MM.1S (cell line): ENCODE results near the gene PRKAG2.

ENCODE experiments used
- DNase-seq: peaks from one replicate; pipeline ENCODE4 v3.0.0-alpha.2; 2015
- H2AFZ ChIP-seq: fragments of 300-600 bp; sonication (generic); 2 replicates; pipeline ENCODE4 v1.6.0; 2016; ENCODE audit warnings: antibody characterized with exemption, low read length
- H3F3A ChIP-seq: fragments of 300-600 bp; sonication (generic); 2 replicates; pipeline ENCODE4 v1.6.1; 2016; ENCODE audit warnings: mild to moderate bottlenecking, antibody characterized with exemption, low read length, moderate library complexity, mixed read lengths; ENCODE audit not compliant: insufficient read depth
- H3K27ac ChIP-seq: fragments of 300-600 bp; sonication (generic); 2 replicates; pipeline ENCODE4 v1.5.1; 2016; ENCODE audit warnings: mild to moderate bottlenecking, low read length
- H3K27me3 ChIP-seq: fragments of 300-600 bp; sonication (generic); replicated peaks from 2 replicates; pipeline ENCODE4 v1.6.0; 2016; ENCODE audit warnings: low read length; ENCODE audit not compliant: insufficient read depth
- H3K36me3 ChIP-seq: fragments of 300-600 bp; sonication (generic); replicated peaks from 2 replicates; pipeline ENCODE4 v1.6.1; 2016; ENCODE audit warnings: mild to moderate bottlenecking, low read length, mixed read lengths; ENCODE audit not compliant: insufficient read depth
- H3K4me1 ChIP-seq: fragments of 300-600 bp; sonication (generic); 2 replicates; pipeline ENCODE4 v1.6.1; 2016; ENCODE audit warnings: low read length, mixed read lengths
- H3K4me2 ChIP-seq: fragments of 300-600 bp; sonication (generic); 2 replicates; pipeline ENCODE4 v1.6.0; 2016; ENCODE audit warnings: low read depth, low read length
- H3K4me3 ChIP-seq: fragments of 300-600 bp; sonication (generic); 2 replicates; pipeline ENCODE4 v1.5.1; 2016; ENCODE audit warnings: low read length, mixed read lengths
- H3K79me2 ChIP-seq: fragments of 300-600 bp; sonication (generic); 2 replicates; pipeline ENCODE4 v1.6.1; 2016; ENCODE audit warnings: mixed run types, low read length, mixed read lengths
- H3K9ac ChIP-seq: fragments of 300-600 bp; sonication (generic); 2 replicates; pipeline ENCODE4 v1.6.1; 2016; ENCODE audit warnings: low read length, mixed read lengths
- H3K9me2 ChIP-seq: fragments of 300-600 bp; sonication (generic); replicated peaks from 2 replicates; pipeline ENCODE4 v1.6.1; 2016; ENCODE audit warnings: mild to moderate bottlenecking, low read length, mixed read lengths; ENCODE audit not compliant: insufficient read depth
- H3K9me3 ChIP-seq: fragments of 300-600 bp; sonication (generic); replicated peaks from 2 replicates; pipeline ENCODE4 v1.6.1; 2016; ENCODE audit warnings: mild to moderate bottlenecking, low read length, mixed read lengths; ENCODE audit not compliant: insufficient read depth
- H4K20me1 ChIP-seq: fragments of 300-600 bp; sonication (generic); 2 replicates; pipeline ENCODE4 v1.6.1; 2016; ENCODE audit warnings: mild to moderate bottlenecking, low read length, moderate library complexity, mixed read lengths; ENCODE audit not compliant: insufficient read depth
- EZH2 ChIP-seq: fragments of 300-600 bp; sonication (generic); optimal IDR thresholded peaks from 2 replicates; pipeline ENCODE3; 2017; ENCODE audit warnings: low read depth, mild to moderate bottlenecking, antibody characterized with exemption, low read length, mixed read lengths
- EZH2phosphoT487 ChIP-seq: fragments of 300-600 bp; sonication (generic); IDR thresholded peaks from 2 replicates; pipeline ENCODE4 v1.6.1; 2018; ENCODE audit warnings: antibody characterized with exemption, low read length
- TF ChIP-seq, protein P1 (sequence below): fragments of 300-600 bp; sonication (generic); IDR thresholded peaks from 2 replicates; pipeline ENCODE4 v1.5.1; 2016; ENCODE audit warnings: antibody characterized with exemption, low read length, mixed read lengths

Gene PRKAG2

DNA sequence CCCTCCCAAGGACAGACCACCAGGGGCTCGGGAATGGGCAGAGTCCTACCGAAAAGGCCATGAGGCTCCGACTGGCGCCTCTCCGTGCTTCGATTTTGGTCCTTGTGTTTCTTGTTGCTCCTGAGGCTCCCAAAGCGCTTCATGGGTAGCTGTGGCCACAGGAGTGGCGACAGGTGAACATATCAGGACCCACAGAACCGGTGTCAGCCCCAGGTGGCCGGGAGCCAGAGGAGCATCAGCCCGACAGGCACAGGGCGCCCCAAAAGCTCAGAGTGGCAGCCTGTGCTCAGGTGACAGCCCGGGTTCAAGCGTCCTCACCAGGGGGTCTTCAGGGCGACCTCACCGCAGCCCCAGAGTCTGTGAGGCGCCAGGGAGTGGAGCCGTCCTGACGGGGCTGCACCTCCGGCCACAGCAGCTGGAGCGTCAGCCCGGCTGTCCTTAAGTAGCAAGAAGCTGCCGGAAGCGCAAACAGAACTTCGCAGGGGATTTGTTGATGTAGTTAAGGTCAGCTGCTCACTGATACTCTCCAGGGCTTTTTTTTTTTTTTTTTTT lies 141.0 kb downstream of the PRKAG2 start:
- no peaks in the 10 kb centered on the region for H4K20me1 ChIP-seq
- H3K27me3 ChIP-seq: peaks cover 48% of the 10 kb centered on the region
- no peak overlapping the region for H3K27ac ChIP-seq
- H3K4me1 ChIP-seq: no peaks in the 10 kb centered on the region
- no peak for DNase-seq
- H3K9ac ChIP-seq: no peak overlapping the region
- no peak overlapping the region for H3K4me2 ChIP-seq
- H3K4me3 ChIP-seq: no peak overlapping the region
- no peak overlapping the region for H2AFZ ChIP-seq
- no peaks in the 10 kb centered on the region for H3K9me3 ChIP-seq
- H3K79me2 ChIP-seq: no peaks in the 10 kb centered on the region
- H3K36me3 ChIP-seq: no peaks in the 10 kb centered on the region
- TF ChIP-seq, protein P1, sequence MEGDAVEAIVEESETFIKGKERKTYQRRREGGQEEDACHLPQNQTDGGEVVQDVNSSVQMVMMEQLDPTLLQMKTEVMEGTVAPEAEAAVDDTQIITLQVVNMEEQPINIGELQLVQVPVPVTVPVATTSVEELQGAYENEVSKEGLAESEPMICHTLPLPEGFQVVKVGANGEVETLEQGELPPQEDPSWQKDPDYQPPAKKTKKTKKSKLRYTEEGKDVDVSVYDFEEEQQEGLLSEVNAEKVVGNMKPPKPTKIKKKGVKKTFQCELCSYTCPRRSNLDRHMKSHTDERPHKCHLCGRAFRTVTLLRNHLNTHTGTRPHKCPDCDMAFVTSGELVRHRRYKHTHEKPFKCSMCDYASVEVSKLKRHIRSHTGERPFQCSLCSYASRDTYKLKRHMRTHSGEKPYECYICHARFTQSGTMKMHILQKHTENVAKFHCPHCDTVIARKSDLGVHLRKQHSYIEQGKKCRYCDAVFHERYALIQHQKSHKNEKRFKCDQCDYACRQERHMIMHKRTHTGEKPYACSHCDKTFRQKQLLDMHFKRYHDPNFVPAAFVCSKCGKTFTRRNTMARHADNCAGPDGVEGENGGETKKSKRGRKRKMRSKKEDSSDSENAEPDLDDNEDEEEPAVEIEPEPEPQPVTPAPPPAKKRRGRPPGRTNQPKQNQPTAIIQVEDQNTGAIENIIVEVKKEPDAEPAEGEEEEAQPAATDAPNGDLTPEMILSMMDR: no peak
- TF ChIP-seq EZH2phosphoT487: no peak
- no peak for TF ChIP-seq EZH2
- H3K9me2 ChIP-seq: no peaks in the 10 kb centered on the region
- no peaks in the 10 kb centered on the region for H3F3A ChIP-seq

GRCh38 chr7:151735186-151735850 lies 141.6 kb downstream of the PRKAG2 start:
- DNase-seq: no peak
- Histone ChIP-seq H3K4me2 (no peak overlapping the region), H3F3A (no peaks in the 10 kb centered on the region), H4K20me1 (no peaks in the 10 kb centered on the region), H3K27ac (no peak overlapping the region), H2AFZ (no peak overlapping the region), H3K27me3 (peaks cover 42% of the 10 kb centered on the region), H3K9ac (no peak overlapping the region), H3K36me3 (no peaks in the 10 kb centered on the region), H3K9me3 (no peaks in the 10 kb centered on the region), H3K4me3 (no peak overlapping the region), H3K79me2 (no peaks in the 10 kb centered on the region), H3K4me1 (no peaks in the 10 kb centered on the region), H3K9me2 (no peaks in the 10 kb centered on the region)
- TF ChIP-seq EZH2 (no peak), EZH2phosphoT487 (no peak)
- TF ChIP-seq, protein P1: no peak

GRCh38 chr7:151732834-151733592 lies 143.9 kb downstream of the PRKAG2 start:
- no peak overlapping the region for H2AFZ ChIP-seq
- TF ChIP-seq EZH2phosphoT487: no peak
- TF ChIP-seq, protein P1: no peak
- TF ChIP-seq EZH2: no peak
- H3F3A ChIP-seq: no peaks in the 10 kb centered on the region
- H3K27ac ChIP-seq: no peak overlapping the region
- no peaks in the 10 kb centered on the region for H3K9me3 ChIP-seq
- H3K4me3 ChIP-seq: no peak overlapping the region
- no peaks in the 10 kb centered on the region for H3K79me2 ChIP-seq
- no peak overlapping the region for H3K9ac ChIP-seq
- DNase-seq: no peak
- no peaks in the 10 kb centered on the region for H3K36me3 ChIP-seq
- no peaks in the 10 kb centered on the region for H3K9me2 ChIP-seq
- no peaks in the 10 kb centered on the region for H4K20me1 ChIP-seq
- no peaks in the 10 kb centered on the region for H3K4me1 ChIP-seq
- no peak overlapping the region for H3K4me2 ChIP-seq
- peaks cover 46% of the 10 kb centered on the region for H3K27me3 ChIP-seq
